Measurements from ENCODE around the gene OTOA. TPM values are rescaled to one million over a fixed set of nuclear protein-coding genes. Genes with fewer than 3 reads are reported as not detected.

The OTOA gene
- total and polyA plus RNA-seq, 2 of the 13 experiments (the other 11 are each of a cell fraction or from before 2014, with no cell fraction given): 0.05 to 0.15 TPM

- no peak for TF ChIP-seq ZNF562 (CRISPR knock-in tag; IDR thresholded peaks at IDR 0.05; ENCODE audit: borderline replicate concordance)
- peak; percentile 36; the same call in 1 of the 2 replicates for TF ChIP-seq ZNF75D (CRISPR knock-in tag; IDR thresholded peaks at IDR 0.05; ENCODE audit: borderline replicate concordance)
- 0 out of 2 replicates have a peak, but pooled peaks have one; percentile 29 for TF ChIP-seq ZNF431 (CRISPR knock-in tag; IDR thresholded peaks at IDR 0.05; ENCODE audit: borderline replicate concordance, low read depth)
- peak; percentile 28; the same call in 1 of the 2 replicates for TF ChIP-seq MNT (IDR thresholded peaks at IDR 0.05)
- TF ChIP-seq ZNF33A (CRISPR knock-in tag; IDR thresholded peaks at IDR 0.05; ENCODE audit: borderline replicate concordance): no peak
- TF ChIP-seq KLF6 (CRISPR knock-in tag; IDR thresholded peaks at IDR 0.05): peak; percentile 37; the same call in 1 of the 2 replicates
- no peak for TF ChIP-seq FOXJ3 (CRISPR knock-in tag; IDR thresholded peaks at IDR 0.05; ENCODE audit: borderline replicate concordance)
- TF ChIP-seq FOXK1 (CRISPR knock-in tag; IDR thresholded peaks at IDR 0.05; ENCODE audit: borderline replicate concordance, low read depth): peak; percentile 35; the same call in 1 of the 2 replicates
- TF ChIP-seq ZNF30 (CRISPR knock-in tag; IDR thresholded peaks at IDR 0.05): peak; percentile 69; the same call in 1 of the 2 replicates
- 0 out of 2 replicates have a peak, but pooled peaks have one; percentile 73 for TF ChIP-seq ZNF678 (CRISPR knock-in tag; IDR thresholded peaks at IDR 0.05)
- TF ChIP-seq ZNF768 (CRISPR knock-in tag; IDR thresholded peaks at IDR 0.05): peak; percentile 44; the same call in 1 of the 2 replicates
- TF ChIP-seq, protein P1, sequence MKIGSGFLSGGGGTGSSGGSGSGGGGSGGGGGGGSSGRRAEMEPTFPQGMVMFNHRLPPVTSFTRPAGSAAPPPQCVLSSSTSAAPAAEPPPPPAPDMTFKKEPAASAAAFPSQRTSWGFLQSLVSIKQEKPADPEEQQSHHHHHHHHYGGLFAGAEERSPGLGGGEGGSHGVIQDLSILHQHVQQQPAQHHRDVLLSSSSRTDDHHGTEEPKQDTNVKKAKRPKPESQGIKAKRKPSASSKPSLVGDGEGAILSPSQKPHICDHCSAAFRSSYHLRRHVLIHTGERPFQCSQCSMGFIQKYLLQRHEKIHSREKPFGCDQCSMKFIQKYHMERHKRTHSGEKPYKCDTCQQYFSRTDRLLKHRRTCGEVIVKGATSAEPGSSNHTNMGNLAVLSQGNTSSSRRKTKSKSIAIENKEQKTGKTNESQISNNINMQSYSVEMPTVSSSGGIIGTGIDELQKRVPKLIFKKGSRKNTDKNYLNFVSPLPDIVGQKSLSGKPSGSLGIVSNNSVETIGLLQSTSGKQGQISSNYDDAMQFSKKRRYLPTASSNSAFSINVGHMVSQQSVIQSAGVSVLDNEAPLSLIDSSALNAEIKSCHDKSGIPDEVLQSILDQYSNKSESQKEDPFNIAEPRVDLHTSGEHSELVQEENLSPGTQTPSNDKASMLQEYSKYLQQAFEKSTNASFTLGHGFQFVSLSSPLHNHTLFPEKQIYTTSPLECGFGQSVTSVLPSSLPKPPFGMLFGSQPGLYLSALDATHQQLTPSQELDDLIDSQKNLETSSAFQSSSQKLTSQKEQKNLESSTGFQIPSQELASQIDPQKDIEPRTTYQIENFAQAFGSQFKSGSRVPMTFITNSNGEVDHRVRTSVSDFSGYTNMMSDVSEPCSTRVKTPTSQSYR (CRISPR knock-in tag; IDR thresholded peaks at IDR 0.05; ENCODE audit: borderline replicate concordance): peak; percentile 36; the same call in 1 of the 2 replicates
- TF ChIP-seq TSC22D2 (CRISPR knock-in tag; IDR thresholded peaks at IDR 0.05; ENCODE audit: borderline replicate concordance): 0 out of 2 replicates have a peak, but pooled peaks have one; percentile 85
- TF ChIP-seq HOXA3 (CRISPR knock-in tag; IDR thresholded peaks at IDR 0.05): peak; percentile 43; the same call in 1 of the 2 replicates
- TF ChIP-seq WIZ (CRISPR knock-in tag; IDR thresholded peaks at IDR 0.05): peak; percentile 88; the same call in 1 of the 2 replicates
- peak; percentile 37; the same call in 1 of the 2 replicates for TF ChIP-seq RARA (CRISPR knock-in tag; IDR thresholded peaks at IDR 0.05)
- TF ChIP-seq, protein P2, sequence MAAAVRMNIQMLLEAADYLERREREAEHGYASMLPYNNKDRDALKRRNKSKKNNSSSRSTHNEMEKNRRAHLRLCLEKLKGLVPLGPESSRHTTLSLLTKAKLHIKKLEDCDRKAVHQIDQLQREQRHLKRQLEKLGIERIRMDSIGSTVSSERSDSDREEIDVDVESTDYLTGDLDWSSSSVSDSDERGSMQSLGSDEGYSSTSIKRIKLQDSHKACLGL (CRISPR knock-in tag; IDR thresholded peaks at IDR 0.05): peak; percentile 34; the same call in 1 of the 2 replicates
- TF ChIP-seq, protein P3, sequence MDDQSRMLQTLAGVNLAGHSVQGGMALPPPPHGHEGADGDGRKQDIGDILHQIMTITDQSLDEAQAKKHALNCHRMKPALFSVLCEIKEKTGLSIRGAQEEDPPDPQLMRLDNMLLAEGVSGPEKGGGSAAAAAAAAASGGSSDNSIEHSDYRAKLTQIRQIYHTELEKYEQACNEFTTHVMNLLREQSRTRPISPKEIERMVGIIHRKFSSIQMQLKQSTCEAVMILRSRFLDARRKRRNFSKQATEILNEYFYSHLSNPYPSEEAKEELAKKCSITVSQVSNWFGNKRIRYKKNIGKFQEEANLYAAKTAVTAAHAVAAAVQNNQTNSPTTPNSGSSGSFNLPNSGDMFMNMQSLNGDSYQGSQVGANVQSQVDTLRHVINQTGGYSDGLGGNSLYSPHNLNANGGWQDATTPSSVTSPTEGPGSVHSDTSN (CRISPR knock-in tag; IDR thresholded peaks at IDR 0.05; ENCODE audit: borderline replicate concordance): 0 out of 2 replicates have a peak, but pooled peaks have one; percentile 38
- TF ChIP-seq ZNF709 (CRISPR knock-in tag; IDR thresholded peaks at IDR 0.05): no peak
- TF ChIP-seq NCOA2 (CRISPR knock-in tag; IDR thresholded peaks at IDR 0.05): peak; percentile 42; the same call in 1 of the 2 replicates
- TF ChIP-seq SALL2 (CRISPR knock-in tag; IDR thresholded peaks at IDR 0.05): no peak
- TF ChIP-seq HNRNPK (IDR thresholded peaks at IDR 0.05; ENCODE audit: low read depth, low read length, poor library complexity, severe bottlenecking): no peak
Observed at GRCh38 chr16:21685034-21685455, 21.3 kb downstream of the OTOA start (continued).
